ENCODE results near the gene TLCD1. TPM values are rescaled to one million over a fixed set of nuclear protein-coding genes. Genes with fewer than 3 reads are reported as not detected.
"Not testable (repeated sequence)": the region's sequence is repeated elsewhere in the genome, so short reads cannot be mapped to it uniquely, and the experiment has no call there.

TLCD1 gene
- total and polyA plus RNA-seq, 7 donors, result 0.68 to 2.4 (median 1.1) TPM; not detected in 1

GRCh38 chr17:28740406-28741357, 14.6 kb upstream of the TLCD1 start:
- peaks cover 16% of the 10 kb centered on the region for H3K4me1 ChIP-seq
- DNase-seq (peak in 1 of 2 donors; percentile 12), ATAC-seq (no peak)
- intact Hi-C loops (cut with DNase I), result no loop called here
- TF ChIP-seq CTCF (IDR thresholded peaks at IDR 0.05), result no peak
- H3K27ac ChIP-seq, result no peak overlapping the region
- 74 to 89% (median 87%) methylated on average over 10 of the region's 10 CpGs for WGBS, 3 donors
- no peaks in the 10 kb centered on the region for H3K9me3 ChIP-seq
- H3K27me3 ChIP-seq (ENCODE audit: insufficient read depth in 3 of 3, low read length in 2 of 3), result no peaks in the 10 kb centered on the region
- H3K4me3 ChIP-seq, result no peak overlapping the region
- H3K36me3 ChIP-seq (ENCODE audit: insufficient read depth in 1 of 2, low read depth in 1 of 2), result no peaks in the 10 kb centered on the region

GRCh38 chr17:28738680-28739384, 12.8 kb upstream of the TLCD1 start:
- ATAC-seq (no peak), DNase-seq (peak in 1 of 2 donors; percentile 46)
- Histone ChIP-seq H3K4me1 (peaks cover 11% of the 10 kb centered on the region), H3K4me3 (no peak overlapping the region), H3K27me3 (ENCODE audit: insufficient read depth in 3 of 3, low read length in 2 of 3) (no peaks in the 10 kb centered on the region), H3K36me3 (ENCODE audit: insufficient read depth in 1 of 2, low read depth in 1 of 2) (no peaks in the 10 kb centered on the region), H3K9me3 (no peaks in the 10 kb centered on the region), H3K27ac (no peak overlapping the region)
- WGBS, 3 donors, result 88 to 91% (median 89%) methylated on average over 10 of the region's 10 CpGs
- no peak for TF ChIP-seq CTCF (IDR thresholded peaks at IDR 0.05)
- intact Hi-C loops (cut with DNase I), result no loop called here

- ATAC-seq, result no peak
- Histone ChIP-seq H3K9me3 (no peaks in the 10 kb centered on the region), H3K27me3 (ENCODE audit: insufficient read depth in 3 of 3, low read length in 2 of 3) (no peaks in the 10 kb centered on the region), H3K4me3 (no peak overlapping the region), H3K36me3 (ENCODE audit: insufficient read depth in 1 of 2, low read depth in 1 of 2) (no peaks in the 10 kb centered on the region), H3K4me1 (peaks cover 5% of the 10 kb centered on the region), H3K27ac (no peak overlapping the region)
- no peak for TF ChIP-seq CTCF (IDR thresholded peaks at IDR 0.05)
- intact Hi-C loops (cut with DNase I), result no loop called here
- WGBS, 3 donors, result 84 to 91% (median 89%) methylated on average over 22 of the region's 22 CpGs
- peak in 1 of 2 donors; percentile 36 for DNase-seq
Measured at GRCh38 chr17:28737770-28738679, 12.0 kb upstream of the TLCD1 start.

- no peak for ATAC-seq
- WGBS, 3 donors, result 92 to 96% (median 92%) methylated on average over 12 of the region's 12 CpGs
- no peak for DNase-seq
- Histone ChIP-seq H3K4me1 (no peaks in the 10 kb centered on the region), H3K27ac (no peak overlapping the region), H3K27me3 (ENCODE audit: insufficient read depth in 3 of 3, low read length in 2 of 3) (no peaks in the 10 kb centered on the region), H3K36me3 (ENCODE audit: insufficient read depth in 1 of 2, low read depth in 1 of 2) (no peaks in the 10 kb centered on the region), H3K9me3 (no peaks in the 10 kb centered on the region), H3K4me3 (no peak overlapping the region)
- TF ChIP-seq CTCF (IDR thresholded peaks at IDR 0.05), result no peak
- intact Hi-C loops (cut with DNase I), result no loop called here
Measured at GRCh38 chr17:28737316-28737715, 11.3 kb upstream of the TLCD1 start.

- H3K27ac ChIP-seq; H3K4me1 ChIP-seq; H3K36me3 ChIP-seq (ENCODE audit: insufficient read depth in 1 of 2, low read depth in 1 of 2); ATAC-seq; H3K4me3 ChIP-seq; H3K27me3 ChIP-seq (ENCODE audit: insufficient read depth in 3 of 3, low read length in 2 of 3); H3K9me3 ChIP-seq; DNase-seq; intact Hi-C loops (cut with DNase I): not testable (repeated sequence)
- 95 to 98% (median 96%) methylated on average over 3 to 5 of the region's 8 CpGs for WGBS, 3 donors
Measured at GRCh38 chr17:28735913-28736769, 10.1 kb upstream of the TLCD1 start.
